Measurements from ENCODE around the gene TNS3.

TNS3 gene

GRCh38 chr7:47295606-47296005, 286.3 kb downstream of the TNS3 start:
- Histone ChIP-seq H2AFZ (ENCODE audit: low read length, unreplicated experiment) (no peak overlapping the region), H3K4me3 (ENCODE audit: low read depth, low read length) (no peak overlapping the region), H3K79me2 (ENCODE audit: control insufficient read depth, insufficient read depth, low read length, unreplicated experiment) (no peaks in the 10 kb centered on the region), H3K27me3 (ENCODE audit: insufficient read depth, low read length) (no peaks in the 10 kb centered on the region), H3K27ac (ENCODE audit: low read depth, low read length) (no peak overlapping the region), H3K36me3 (ENCODE audit: insufficient read depth, low read length) (peaks cover 32% of the 10 kb centered on the region), H3K4me1 (ENCODE audit: control insufficient read depth, insufficient read depth, low read length, unreplicated experiment) (peaks cover 42% of the 10 kb centered on the region)

- Histone ChIP-seq H3K36me3 (ENCODE audit: insufficient read depth, low read length) (peaks cover 35% of the 10 kb centered on the region), H3K79me2 (ENCODE audit: control insufficient read depth, insufficient read depth, low read length, unreplicated experiment) (no peaks in the 10 kb centered on the region), H3K4me3 (ENCODE audit: low read depth, low read length) (no peak overlapping the region), H3K4me1 (ENCODE audit: control insufficient read depth, insufficient read depth, low read length, unreplicated experiment) (peaks cover 46% of the 10 kb centered on the region), H3K27me3 (ENCODE audit: insufficient read depth, low read length) (no peaks in the 10 kb centered on the region), H3K27ac (ENCODE audit: low read depth, low read length) (peak overlapping the region; percentile 30; the same call in 1 of the 2 replicates), H2AFZ (ENCODE audit: low read length, unreplicated experiment) (no peak overlapping the region)
These were observed 287.2 kb downstream of the TNS3 start for GRCh38 chr7:47294556-47295222.

GRCh38 chr7:47293884-47294555, 287.9 kb downstream of the TNS3 start:
- Histone ChIP-seq H3K79me2 (ENCODE audit: control insufficient read depth, insufficient read depth, low read length, unreplicated experiment) (no peaks in the 10 kb centered on the region), H3K27ac (ENCODE audit: low read depth, low read length) (peak overlapping the region; percentile 30), H3K4me1 (ENCODE audit: control insufficient read depth, insufficient read depth, low read length, unreplicated experiment) (peaks cover 46% of the 10 kb centered on the region), H2AFZ (ENCODE audit: low read length, unreplicated experiment) (no peak overlapping the region), H3K27me3 (ENCODE audit: insufficient read depth, low read length) (no peaks in the 10 kb centered on the region), H3K4me3 (ENCODE audit: low read depth, low read length) (no peak overlapping the region), H3K36me3 (ENCODE audit: insufficient read depth, low read length) (peaks cover 35% of the 10 kb centered on the region)

- Histone ChIP-seq H3K27me3 (ENCODE audit: insufficient read depth, low read length) (no peaks in the 10 kb centered on the region), H2AFZ (ENCODE audit: low read length, unreplicated experiment) (no peak overlapping the region), H3K4me1 (ENCODE audit: control insufficient read depth, insufficient read depth, low read length, unreplicated experiment) (peaks cover 46% of the 10 kb centered on the region), H3K36me3 (ENCODE audit: insufficient read depth, low read length) (peaks cover 37% of the 10 kb centered on the region), H3K79me2 (ENCODE audit: control insufficient read depth, insufficient read depth, low read length, unreplicated experiment) (no peaks in the 10 kb centered on the region), H3K4me3 (ENCODE audit: low read depth, low read length) (no peak overlapping the region), H3K27ac (ENCODE audit: low read depth, low read length) (peak overlapping the region; percentile 91)
These were observed 289.0 kb downstream of the TNS3 start for GRCh38 chr7:47292832-47293309.

GRCh38 chr7:47291461-47292081, 290.3 kb downstream of the TNS3 start:
- Histone ChIP-seq H3K4me1 (ENCODE audit: control insufficient read depth, insufficient read depth, low read length, unreplicated experiment) (peaks cover 46% of the 10 kb centered on the region), H2AFZ (ENCODE audit: low read length, unreplicated experiment) (no peak overlapping the region), H3K79me2 (ENCODE audit: control insufficient read depth, insufficient read depth, low read length, unreplicated experiment) (no peaks in the 10 kb centered on the region), H3K4me3 (ENCODE audit: low read depth, low read length) (peak overlapping the region; percentile 9; the same call in 1 of the 2 replicates), H3K27me3 (ENCODE audit: insufficient read depth, low read length) (no peaks in the 10 kb centered on the region), H3K36me3 (ENCODE audit: insufficient read depth, low read length) (peaks cover 40% of the 10 kb centered on the region), H3K27ac (ENCODE audit: low read depth, low read length) (peak overlapping the region; percentile 91)

- Histone ChIP-seq H3K79me2 (ENCODE audit: control insufficient read depth, insufficient read depth, low read length, unreplicated experiment) (no peaks in the 10 kb centered on the region), H3K4me3 (ENCODE audit: low read depth, low read length) (no peak overlapping the region), H3K36me3 (ENCODE audit: insufficient read depth, low read length) (peaks cover 47% of the 10 kb centered on the region), H2AFZ (ENCODE audit: low read length, unreplicated experiment) (no peak overlapping the region), H3K4me1 (ENCODE audit: control insufficient read depth, insufficient read depth, low read length, unreplicated experiment) (peaks cover 46% of the 10 kb centered on the region), H3K27ac (ENCODE audit: low read depth, low read length) (peak overlapping the region; percentile 91), H3K27me3 (ENCODE audit: insufficient read depth, low read length) (no peaks in the 10 kb centered on the region)
These were observed 291.0 kb downstream of the TNS3 start for GRCh38 chr7:47290867-47291266.

GRCh38 chr7:47290466-47290865, 291.4 kb downstream of the TNS3 start:
- Histone ChIP-seq H3K36me3 (ENCODE audit: insufficient read depth, low read length) (peaks cover 49% of the 10 kb centered on the region), H2AFZ (ENCODE audit: low read length, unreplicated experiment) (no peak overlapping the region), H3K4me3 (ENCODE audit: low read depth, low read length) (no peak overlapping the region), H3K27ac (ENCODE audit: low read depth, low read length) (peak overlapping the region; percentile 91), H3K27me3 (ENCODE audit: insufficient read depth, low read length) (no peaks in the 10 kb centered on the region), H3K4me1 (ENCODE audit: control insufficient read depth, insufficient read depth, low read length, unreplicated experiment) (peaks cover 46% of the 10 kb centered on the region), H3K79me2 (ENCODE audit: control insufficient read depth, insufficient read depth, low read length, unreplicated experiment) (no peaks in the 10 kb centered on the region)

GRCh38 chr7:47288060-47288459, 293.9 kb downstream of the TNS3 start:
- Histone ChIP-seq H3K4me1 (ENCODE audit: control insufficient read depth, insufficient read depth, low read length, unreplicated experiment) (peaks cover 26% of the 10 kb centered on the region), H3K27me3 (ENCODE audit: insufficient read depth, low read length) (no peaks in the 10 kb centered on the region), H3K4me3 (ENCODE audit: low read depth, low read length) (no peak overlapping the region), H3K27ac (ENCODE audit: low read depth, low read length) (no peak overlapping the region), H2AFZ (ENCODE audit: low read length, unreplicated experiment) (no peak overlapping the region), H3K36me3 (ENCODE audit: insufficient read depth, low read length) (peaks cover 57% of the 10 kb centered on the region), H3K79me2 (ENCODE audit: control insufficient read depth, insufficient read depth, low read length, unreplicated experiment) (no peaks in the 10 kb centered on the region)

GRCh38 chr7:47285860-47286491, 295.9 kb downstream of the TNS3 start:
- Histone ChIP-seq H3K79me2 (ENCODE audit: control insufficient read depth, insufficient read depth, low read length, unreplicated experiment) (no peaks in the 10 kb centered on the region), H3K36me3 (ENCODE audit: insufficient read depth, low read length) (peaks cover 54% of the 10 kb centered on the region), H3K27ac (ENCODE audit: low read depth, low read length) (no peak overlapping the region), H3K4me3 (ENCODE audit: low read depth, low read length) (no peak overlapping the region), H3K27me3 (ENCODE audit: insufficient read depth, low read length) (no peaks in the 10 kb centered on the region), H3K4me1 (ENCODE audit: control insufficient read depth, insufficient read depth, low read length, unreplicated experiment) (peaks cover 7% of the 10 kb centered on the region), H2AFZ (ENCODE audit: low read length, unreplicated experiment) (no peak overlapping the region)

GRCh38 chr7:47284691-47285635, 296.9 kb downstream of the TNS3 start:
- peaks cover 51% of the 10 kb centered on the region for H3K36me3 ChIP-seq (ENCODE audit: insufficient read depth, low read length)
- H3K27ac ChIP-seq (ENCODE audit: low read depth, low read length) = no peak overlapping the region
- H2AFZ ChIP-seq (ENCODE audit: low read length, unreplicated experiment) = no peak overlapping the region

More at GRCh38 chr7:47284691-47285635, 296.9 kb downstream of the TNS3 start:
- Histone ChIP-seq H3K4me3 (ENCODE audit: low read depth, low read length) (no peak overlapping the region), H3K79me2 (ENCODE audit: control insufficient read depth, insufficient read depth, low read length, unreplicated experiment) (no peaks in the 10 kb centered on the region), H3K4me1 (ENCODE audit: control insufficient read depth, insufficient read depth, low read length, unreplicated experiment) (no peaks in the 10 kb centered on the region), H3K27me3 (ENCODE audit: insufficient read depth, low read length) (no peaks in the 10 kb centered on the region)
